Smooth muscle cell (in vitro differentiated cells): ENCODE results near the gene SNX22. TPM values are rescaled to one million over a fixed set of nuclear protein-coding genes. Genes with fewer than 3 reads are reported as not detected.

Source experiments
- DNase-seq: peaks from one replicate; lab custom pipeline; 2025; ENCODE audit not compliant: unreplicated experiment; lab: John Stamatoyannopoulos, UW
- H2AFZ ChIP-seq: fragments of 200-600 bp; sonication (generic); 2 replicates; pipeline ENCODE4 v1.6.0; 2016; ENCODE audit warnings: antibody characterized with exemption, low read depth, mild to moderate bottlenecking
- H3F3A ChIP-seq: fragments of 200-600 bp; sonication (generic); 2 replicates; pipeline ENCODE4 v1.6.0; 2017; ENCODE audit warnings: antibody characterized with exemption, low read depth
- H3K27ac ChIP-seq: fragments of 200-600 bp; sonication (generic); 2 replicates; pipeline ENCODE4 v1.5.1; 2016; ENCODE audit warnings: low read depth, mild to moderate bottlenecking
- H3K27me3 ChIP-seq: fragments of 200-600 bp; sonication (generic); 2 replicates; pipeline ENCODE4 v1.6.1; 2016; ENCODE audit warnings: low read depth, mild to moderate bottlenecking
- H3K36me3 ChIP-seq: fragments of 200-600 bp; sonication (generic); 2 replicates; pipeline ENCODE4 v1.5.1; 2016; ENCODE audit warnings: low read depth
- H3K4me1 ChIP-seq: fragments of 200-600 bp; sonication (generic); 2 replicates; pipeline ENCODE4 v1.5.1; 2016; ENCODE audit warnings: low read depth
- H3K4me2 ChIP-seq: fragments of 200-600 bp; sonication (generic); 2 replicates; pipeline ENCODE4 v1.6.0; 2016; ENCODE audit warnings: mild to moderate bottlenecking
- H3K4me3 ChIP-seq: fragments of 200-600 bp; sonication (generic); 2 replicates; pipeline ENCODE4 v1.5.1; 2016; ENCODE audit warnings: mild to moderate bottlenecking
- H3K79me2 ChIP-seq: fragments of 200-600 bp; sonication (generic); 2 replicates; pipeline ENCODE4 v1.6.0; 2016; ENCODE audit warnings: low read depth, mild to moderate bottlenecking
- H3K9ac ChIP-seq: fragments of 200-600 bp; sonication (generic); 2 replicates; pipeline ENCODE4 v1.6.0; 2016; ENCODE audit warnings: low read depth
- H3K9me3 ChIP-seq: fragments of 200-600 bp; sonication (generic); replicated peaks from 2 replicates; pipeline ENCODE4 v1.5.1; 2016; ENCODE audit warnings: low read depth
- H4K20me1 ChIP-seq: fragments of 200-600 bp; sonication (generic); 2 replicates; pipeline ENCODE4 v1.6.0; 2016; ENCODE audit warnings: low read depth
- WGBS: methylation state at CpG from one replicate; pipeline ENCODE4 v1.1.7; 2016; ENCODE audit warnings: low lambda C conversion rate; 5-methylcytosine and 5-hydroxymethylcytosine counted together
- polyA plus RNA-seq: library from polyadenylated mRNA; unstranded; fragments of >200 nt; fragmentation: Nextera tagmentation; extraction: Ambion mirVana; gene quantifications from 2 replicates; pipeline ENCODE4 v1.2.1, GENCODE V29; 2016
- total RNA-seq: library from RNA; depleted of rRNA; stranded (reverse); fragments of >200 nt; gene quantifications from 2 replicates; pipeline ENCODE4 v1.2.3, GENCODE V29; 2014
- TF ChIP-seq, protein P1 (sequence below): fragments of 200-600 bp; sonication (generic); IDR thresholded peaks from 2 replicates; pipeline ENCODE4 v1.5.1; 2017; ENCODE audit warnings: borderline replicate concordance, mild to moderate bottlenecking, antibody characterized with exemption; ENCODE audit not compliant: insufficient read depth, poor library complexity, severe bottlenecking

Gene SNX22
- total and polyA plus RNA-seq, 2 experiments from 2014 or later = 1.9 TPM; not detected in 1

DNA sequence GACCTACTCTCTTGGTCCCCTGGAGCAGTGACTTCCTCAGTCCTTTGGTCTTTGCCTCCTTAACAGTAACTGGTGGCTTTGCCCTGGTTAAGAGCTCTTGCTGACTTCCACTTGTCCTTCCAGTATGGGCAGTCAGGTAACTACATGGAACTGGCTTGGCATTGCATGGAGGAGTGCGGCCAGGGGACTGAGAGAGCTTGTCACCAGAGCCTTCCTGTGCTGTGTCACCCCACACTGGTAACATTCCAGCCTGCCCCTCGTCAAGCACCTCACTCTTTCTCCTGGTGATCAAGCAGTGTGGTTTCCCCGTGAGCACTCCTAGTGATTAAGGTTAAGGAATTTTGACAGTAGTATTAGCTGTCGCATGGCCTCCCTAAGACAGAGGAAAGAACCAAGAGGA is 19.3 kb upstream of the SNX22 start:
- Histone ChIP-seq H3K36me3 (peaks cover 22% of the 10 kb centered on the region), H3K79me2 (no peaks in the 10 kb centered on the region), H3K4me2 (no peak overlapping the region), H3F3A (no peaks in the 10 kb centered on the region), H4K20me1 (no peaks in the 10 kb centered on the region), H3K4me3 (no peak overlapping the region), H3K27ac (no peak overlapping the region), H3K4me1 (no peaks in the 10 kb centered on the region), H3K9ac (no peak overlapping the region), H2AFZ (no peak overlapping the region), H3K27me3 (no peaks in the 10 kb centered on the region), H3K9me3 (no peaks in the 10 kb centered on the region)
- WGBS = 87% methylated on average over 4 of the region's 4 CpGs
- no peak for DNase-seq
- TF ChIP-seq, protein P1, sequence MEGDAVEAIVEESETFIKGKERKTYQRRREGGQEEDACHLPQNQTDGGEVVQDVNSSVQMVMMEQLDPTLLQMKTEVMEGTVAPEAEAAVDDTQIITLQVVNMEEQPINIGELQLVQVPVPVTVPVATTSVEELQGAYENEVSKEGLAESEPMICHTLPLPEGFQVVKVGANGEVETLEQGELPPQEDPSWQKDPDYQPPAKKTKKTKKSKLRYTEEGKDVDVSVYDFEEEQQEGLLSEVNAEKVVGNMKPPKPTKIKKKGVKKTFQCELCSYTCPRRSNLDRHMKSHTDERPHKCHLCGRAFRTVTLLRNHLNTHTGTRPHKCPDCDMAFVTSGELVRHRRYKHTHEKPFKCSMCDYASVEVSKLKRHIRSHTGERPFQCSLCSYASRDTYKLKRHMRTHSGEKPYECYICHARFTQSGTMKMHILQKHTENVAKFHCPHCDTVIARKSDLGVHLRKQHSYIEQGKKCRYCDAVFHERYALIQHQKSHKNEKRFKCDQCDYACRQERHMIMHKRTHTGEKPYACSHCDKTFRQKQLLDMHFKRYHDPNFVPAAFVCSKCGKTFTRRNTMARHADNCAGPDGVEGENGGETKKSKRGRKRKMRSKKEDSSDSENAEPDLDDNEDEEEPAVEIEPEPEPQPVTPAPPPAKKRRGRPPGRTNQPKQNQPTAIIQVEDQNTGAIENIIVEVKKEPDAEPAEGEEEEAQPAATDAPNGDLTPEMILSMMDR = no peak

DNA sequence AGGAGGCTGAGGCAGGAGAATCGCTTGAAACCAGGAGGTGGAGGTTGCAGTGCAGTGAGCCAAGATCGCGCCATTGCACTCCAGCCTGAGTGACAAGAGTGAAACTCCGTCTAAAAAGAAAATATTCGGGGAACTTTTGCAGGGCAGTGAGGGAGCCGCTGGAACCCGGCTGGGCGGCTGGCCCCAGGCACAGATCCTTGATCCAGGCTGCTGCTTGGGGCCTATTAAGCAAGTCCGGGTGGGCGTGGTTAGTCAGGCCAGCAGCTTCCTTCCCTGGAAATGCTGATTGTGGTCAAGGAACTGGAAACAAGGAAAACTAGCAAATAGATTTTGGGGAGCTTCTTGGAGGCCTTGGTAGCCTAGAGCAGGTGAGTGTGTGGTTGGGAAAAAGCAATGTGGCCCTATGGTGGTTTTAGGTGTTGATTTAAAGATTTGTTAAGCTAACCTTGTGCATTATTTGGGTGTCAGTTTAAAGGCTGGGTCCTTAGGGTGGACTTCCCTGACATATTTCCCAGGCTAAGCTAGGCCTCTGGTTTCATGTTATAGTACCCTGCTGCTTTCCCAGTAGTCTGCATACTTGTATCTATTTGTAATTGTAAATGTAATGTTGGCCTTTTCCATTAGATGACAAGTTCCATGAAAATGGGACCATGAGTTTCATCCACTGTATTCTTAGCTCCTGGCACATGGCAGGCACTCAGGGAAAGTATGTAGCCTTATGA is 17.7 kb upstream of the SNX22 start:
- H3K36me3 ChIP-seq = peaks cover 12% of the 10 kb centered on the region

DNA sequence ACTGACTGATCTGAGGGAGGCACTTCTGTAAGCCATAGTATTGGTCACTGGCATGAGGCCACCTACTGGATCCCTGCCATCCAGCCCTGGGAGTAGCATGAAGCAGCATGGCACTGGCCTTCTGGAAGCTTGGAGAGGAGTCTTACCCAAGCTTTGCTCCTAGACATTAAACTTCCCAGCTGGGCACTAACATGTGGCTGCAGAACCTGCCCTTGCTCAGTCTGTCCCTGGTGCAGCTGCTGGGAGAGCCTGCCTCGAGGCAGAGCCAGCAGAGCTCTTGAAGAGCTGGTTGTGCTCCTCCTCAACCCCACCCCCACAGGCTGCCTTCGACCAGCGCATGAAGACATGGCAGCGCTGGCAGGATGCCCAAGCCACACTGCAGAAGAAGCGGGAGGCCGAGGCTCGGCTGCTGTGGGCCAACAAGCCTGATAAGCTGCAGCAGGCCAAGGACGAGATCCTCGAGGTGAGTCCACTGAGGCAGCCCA is 17.1 kb upstream of the SNX22 start:
- 95% methylated on average over 9 of the region's 9 CpGs for WGBS

More for the DNA sequence above, 17.7 kb upstream of the SNX22 start:
- no peaks in the 10 kb centered on the region for H3K27me3 ChIP-seq
- 82% methylated on average over 10 of the region's 10 CpGs for WGBS
- H3K4me3 ChIP-seq = no peak overlapping the region
- H3K4me1 ChIP-seq = no peaks in the 10 kb centered on the region
- H3K79me2 ChIP-seq = no peaks in the 10 kb centered on the region
- H3K27ac ChIP-seq = no peak overlapping the region
- H3K4me2 ChIP-seq = no peak overlapping the region
- H4K20me1 ChIP-seq = no peaks in the 10 kb centered on the region
- H3K9me3 ChIP-seq = no peaks in the 10 kb centered on the region
- no peak for DNase-seq
- TF ChIP-seq, protein P1 = no peak
- no peak overlapping the region for H2AFZ ChIP-seq
- H3F3A ChIP-seq = no peaks in the 10 kb centered on the region
- H3K9ac ChIP-seq = no peak overlapping the region

More for the DNA sequence above, 17.1 kb upstream of the SNX22 start:
- no peaks in the 10 kb centered on the region for H3K27me3 ChIP-seq
- DNase-seq = no peak
- H3K79me2 ChIP-seq = no peaks in the 10 kb centered on the region
- no peak overlapping the region for H3K27ac ChIP-seq
- H3K4me1 ChIP-seq = no peaks in the 10 kb centered on the region
- TF ChIP-seq, protein P1 = no peak
- no peaks in the 10 kb centered on the region for H3K9me3 ChIP-seq
- no peaks in the 10 kb centered on the region for H4K20me1 ChIP-seq
- H3K9ac ChIP-seq = no peak overlapping the region
- H3K4me3 ChIP-seq = no peak overlapping the region
- no peak overlapping the region for H2AFZ ChIP-seq
- peaks cover 11% of the 10 kb centered on the region for H3K36me3 ChIP-seq
- H3F3A ChIP-seq = no peaks in the 10 kb centered on the region
- no peak overlapping the region for H3K4me2 ChIP-seq
